ENCODE data around the gene RPS6KA3.
"Not testable (repeated sequence)": the region's sequence is repeated elsewhere in the genome, so short reads cannot be mapped to it uniquely, and the experiment has no call there.

Gene RPS6KA3

GRCh38 chrX:20143561-20143960, 123.1 kb downstream of the RPS6KA3 start:
- DNase-seq (ENCODE audit: low read depth in 2 of 2), result no peak

GRCh38 chrX:20143111-20143510, 123.6 kb downstream of the RPS6KA3 start:
- DNase-seq (ENCODE audit: low read depth in 2 of 2), result no peak

- peak; percentile 83 to 89 for DNase-seq (ENCODE audit: low read depth in 2 of 2)
Observed at GRCh38 chrX:20141281-20142220, 125.2 kb downstream of the RPS6KA3 start, which contains the start of gene EIF1AX. EIF1AX (minus strand) TSS chrX:20141838; CDS start chrX:20141640, 198 bp downstream.

GRCh38 chrX:20140420-20140819, 126.3 kb downstream of the RPS6KA3 start:
- no peak for DNase-seq (ENCODE audit: low read depth in 2 of 2)

- DNase-seq (ENCODE audit: low read depth in 2 of 2), result no peak
Observed at GRCh38 chrX:20139966-20140365, 126.7 kb downstream of the RPS6KA3 start.

- no peak for DNase-seq (ENCODE audit: low read depth in 2 of 2)
Observed at GRCh38 chrX:20135944-20136343, 130.8 kb downstream of the RPS6KA3 start.

- DNase-seq (ENCODE audit: low read depth in 2 of 2), result no peak
Observed at GRCh38 chrX:20132666-20133065, 134.0 kb downstream of the RPS6KA3 start.

GRCh38 chrX:20130357-20130756, 136.4 kb downstream of the RPS6KA3 start:
- no peak for DNase-seq (ENCODE audit: low read depth in 2 of 2)

GRCh38 chrX:20129547-20129946, 137.2 kb downstream of the RPS6KA3 start:
- DNase-seq (ENCODE audit: low read depth in 2 of 2), result no peak

GRCh38 chrX:20128670-20129069, 138.0 kb downstream of the RPS6KA3 start:
- no peak for DNase-seq (ENCODE audit: low read depth in 2 of 2)

GRCh38 chrX:20127440-20127839, 139.3 kb downstream of the RPS6KA3 start:
- not testable (repeated sequence) for DNase-seq (ENCODE audit: low read depth in 2 of 2)

- not testable (repeated sequence) for DNase-seq (ENCODE audit: low read depth in 2 of 2)
Observed at GRCh38 chrX:20126833-20127232, 139.9 kb downstream of the RPS6KA3 start.

- no peak for DNase-seq (ENCODE audit: low read depth in 2 of 2)
Observed at GRCh38 chrX:20124964-20125363, 141.7 kb downstream of the RPS6KA3 start.

- DNase-seq (ENCODE audit: low read depth in 2 of 2), result no peak
Observed at GRCh38 chrX:20118065-20118824, 148.5 kb downstream of the RPS6KA3 start.

- no peak for DNase-seq (ENCODE audit: low read depth in 2 of 2)
Observed at GRCh38 chrX:20116577-20117240, 150.0 kb downstream of the RPS6KA3 start, which contains the start of gene MAP7D2. MAP7D2 (minus strand) TSS chrX:20116907; CDS start chrX:20116879, 28 bp downstream.

- DNase-seq (ENCODE audit: low read depth in 2 of 2), result no peak
Observed at GRCh38 chrX:20116087-20116576, 150.6 kb downstream of the RPS6KA3 start.

GRCh38 chrX:20112022-20112774, 154.5 kb downstream of the RPS6KA3 start:
- no peak for DNase-seq (ENCODE audit: low read depth in 2 of 2)

GRCh38 chrX:20111271-20111670, 155.4 kb downstream of the RPS6KA3 start:
- no peak for DNase-seq (ENCODE audit: low read depth in 2 of 2)

- DNase-seq (ENCODE audit: low read depth in 2 of 2), result no peak
Observed at GRCh38 chrX:20101934-20102581, 164.7 kb downstream of the RPS6KA3 start.

Measured in stimulated activated CD4-positive, alpha-beta T cell treated with anti-CD3 and anti-CD28 coated beads, Interleukin-1b, Interleukin-23, amount 100 ng/mL, for 1 hour (primary cell).